ENCODE data around the gene RAB41.

- TF ChIP-seq, protein P1, sequence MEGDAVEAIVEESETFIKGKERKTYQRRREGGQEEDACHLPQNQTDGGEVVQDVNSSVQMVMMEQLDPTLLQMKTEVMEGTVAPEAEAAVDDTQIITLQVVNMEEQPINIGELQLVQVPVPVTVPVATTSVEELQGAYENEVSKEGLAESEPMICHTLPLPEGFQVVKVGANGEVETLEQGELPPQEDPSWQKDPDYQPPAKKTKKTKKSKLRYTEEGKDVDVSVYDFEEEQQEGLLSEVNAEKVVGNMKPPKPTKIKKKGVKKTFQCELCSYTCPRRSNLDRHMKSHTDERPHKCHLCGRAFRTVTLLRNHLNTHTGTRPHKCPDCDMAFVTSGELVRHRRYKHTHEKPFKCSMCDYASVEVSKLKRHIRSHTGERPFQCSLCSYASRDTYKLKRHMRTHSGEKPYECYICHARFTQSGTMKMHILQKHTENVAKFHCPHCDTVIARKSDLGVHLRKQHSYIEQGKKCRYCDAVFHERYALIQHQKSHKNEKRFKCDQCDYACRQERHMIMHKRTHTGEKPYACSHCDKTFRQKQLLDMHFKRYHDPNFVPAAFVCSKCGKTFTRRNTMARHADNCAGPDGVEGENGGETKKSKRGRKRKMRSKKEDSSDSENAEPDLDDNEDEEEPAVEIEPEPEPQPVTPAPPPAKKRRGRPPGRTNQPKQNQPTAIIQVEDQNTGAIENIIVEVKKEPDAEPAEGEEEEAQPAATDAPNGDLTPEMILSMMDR (conservative IDR thresholded peaks at IDR 0.05; ENCODE audit: low read depth, low read length) = no peak
- TF ChIP-seq EZH2 (IDR thresholded peaks at IDR 0.05; ENCODE audit: low read length, unreplicated experiment) (no peak), EZH2phosphoT487 (IDR thresholded peaks at IDR 0.05; ENCODE audit: borderline replicate concordance, low read length) (no peak)
These were observed 24.3 kb upstream of the RAB41 start for GRCh38 chrX:70257423-70258288.

Data from PC-3 (cell line).